Left lobe of liver (tissue), 2 donors: ENCODE measurements around the gene BCL2L11. TPM values are rescaled to one million over a fixed set of nuclear protein-coding genes. Genes with fewer than 3 reads are reported as not detected.

Experiments
- ATAC-seq: fragments of 200-7000 bp; cut with Tn5 transposase; one replicate; pipeline ENCODE4 v1.9.1; 2020; ENCODE audit warnings: mild to moderate bottlenecking, moderate library complexity
- DNase-seq: peaks from one replicate; pipeline ENCODE4 v3.0.0-alpha.2; 2020; ENCODE audit warnings: low spot score
- total RNA-seq: library from RNA; stranded (reverse); gene quantifications from one replicate; pipeline ENCODE4 v1.2.1, GENCODE V29; 2021
- donor health status: DM: no; HTN: no; CAD: no; lungs with moderate emphysema.
- donor health status: DM: no; HTN: yes; CAD: no.

Gene BCL2L11
- total RNA-seq, 1 donor from 2014 or later: 9.1 TPM

- DNase-seq: no peak
Observed at GRCh38 chr2:111142101-111142500, 21.4 kb downstream of the BCL2L11 start.

GRCh38 chr2:111143107-111143842 lies 22.6 kb downstream of the BCL2L11 start:
- ATAC-seq (no peak), DNase-seq (no peak)

More at GRCh38 chr2:111142101-111142500, 21.4 kb downstream of the BCL2L11 start:
- no peak for ATAC-seq

- DNase-seq (no peak), ATAC-seq (no peak)
Observed at GRCh38 chr2:111143843-111144198, 23.1 kb downstream of the BCL2L11 start.

- ATAC-seq (no peak), DNase-seq (no peak)
Observed at GRCh38 chr2:111145103-111145760, 24.5 kb downstream of the BCL2L11 start.

- DNase-seq (no peak), ATAC-seq (no peak)
Observed at GRCh38 chr2:111145951-111146350, 25.2 kb downstream of the BCL2L11 start.

GRCh38 chr2:111148225-111148873 lies 27.6 kb downstream of the BCL2L11 start:
- no peak for DNase-seq
- no peak for ATAC-seq

GRCh38 chr2:111148925-111149324 lies 28.2 kb downstream of the BCL2L11 start:
- no peak for DNase-seq
- no peak for ATAC-seq

GRCh38 chr2:111149882-111150455 lies 29.3 kb downstream of the BCL2L11 start:
- DNase-seq (no peak), ATAC-seq (no peak)

GRCh38 chr2:111154758-111155157 lies 34.0 kb downstream of the BCL2L11 start:
- DNase-seq (no peak), ATAC-seq (no peak)

- DNase-seq: no peak
- peak; percentile 40 for ATAC-seq
Observed at GRCh38 chr2:111155610-111156009, 34.9 kb downstream of the BCL2L11 start.

GRCh38 chr2:111156529-111156928 lies 35.8 kb downstream of the BCL2L11 start:
- DNase-seq (no peak), ATAC-seq (no peak)

GRCh38 chr2:111157071-111157661 lies 36.5 kb downstream of the BCL2L11 start:
- DNase-seq (no peak), ATAC-seq (no peak)

GRCh38 chr2:111157798-111158197 lies 37.1 kb downstream of the BCL2L11 start:
- ATAC-seq (no peak), DNase-seq (no peak)

- DNase-seq (no peak), ATAC-seq (no peak)
Observed at GRCh38 chr2:111159641-111160040, 38.9 kb downstream of the BCL2L11 start.

GRCh38 chr2:111160758-111161157 lies 40.0 kb downstream of the BCL2L11 start:
- DNase-seq (no peak), ATAC-seq (no peak)

- ATAC-seq: peak; percentile 92
- DNase-seq: peak; percentile 93
Observed at GRCh38 chr2:111161971-111162370, 41.3 kb downstream of the BCL2L11 start.

GRCh38 chr2:111162718-111163331 lies 42.1 kb downstream of the BCL2L11 start:
- DNase-seq: no peak

GRCh38 chr2:111164078-111164477 lies 43.4 kb downstream of the BCL2L11 start:
- no peak for ATAC-seq
- no peak for DNase-seq

More at GRCh38 chr2:111162718-111163331, 42.1 kb downstream of the BCL2L11 start:
- ATAC-seq: peak; percentile 15

- DNase-seq (no peak), ATAC-seq (no peak)
Observed at GRCh38 chr2:111165084-111165483, 44.4 kb downstream of the BCL2L11 start.

GRCh38 chr2:111166115-111166514 lies 45.4 kb downstream of the BCL2L11 start:
- no peak for DNase-seq
- no peak for ATAC-seq
